ENCODE measurements around the gene PUM2. TPM values are rescaled to one million over a fixed set of nuclear protein-coding genes. Genes with fewer than 3 reads are reported as not detected.
A peak's percentile ranks its signal among the peaks of the same experiment; 100 is the strongest.

Gene PUM2
- total RNA-seq, 1 experiment from 2014 or later: 104 TPM

GRCh38 chr2:20304411-20304810 lies 46.2 kb downstream of the PUM2 start:
- Mint-ChIP-seq H3K27me3 (ENCODE audit: low read depth) (no peaks in the 10 kb centered on the region), H3K4me1 (peaks cover 7% of the 10 kb centered on the region; the same call in 1 of the 2 replicates), H3K9me3 (peaks cover 4% of the 10 kb centered on the region; the same call in 1 of the 2 replicates), H3K27ac (no peak overlapping the region), H3K4me3 (no peak overlapping the region), H3K36me3 (peaks cover 54% of the 10 kb centered on the region)
- ChIA-PET POLR2A (no interaction called here), CTCF (interaction anchor here (1.4 to 1.7 kb wide), 2 partner anchors 13 to 21 kb away, joined by 4 to 8 read pairs; no protein-coding TSS in a partner anchor)
- ATAC-seq: no peak
- no peak for DNase-seq (ENCODE audit: low spot score)
- TF ChIP-seq CTCF (IDR thresholded peaks at IDR 0.05): no peak
- TF ChIP-seq HMGXB4 (CRISPR knock-in tag; IDR thresholded peaks at IDR 0.05): no peak
- TF ChIP-seq FOXK1 (CRISPR knock-in tag; IDR thresholded peaks at IDR 0.05): no peak
- no peak for TF ChIP-seq ZNF121 (CRISPR knock-in tag; IDR thresholded peaks at IDR 0.05)
- TF ChIP-seq JAZF1 (CRISPR knock-in tag; IDR thresholded peaks at IDR 0.05): no peak
- no peak for TF ChIP-seq FOXP4 (CRISPR knock-in tag; IDR thresholded peaks at IDR 0.05)
- no peak for TF ChIP-seq GRHL2 (CRISPR knock-in tag; IDR thresholded peaks at IDR 0.05; ENCODE audit: insufficient replicate concordance, severe bottlenecking)
- no peak for TF ChIP-seq NR2C2 (CRISPR knock-in tag; IDR thresholded peaks at IDR 0.05)
- TF ChIP-seq, protein P1, sequence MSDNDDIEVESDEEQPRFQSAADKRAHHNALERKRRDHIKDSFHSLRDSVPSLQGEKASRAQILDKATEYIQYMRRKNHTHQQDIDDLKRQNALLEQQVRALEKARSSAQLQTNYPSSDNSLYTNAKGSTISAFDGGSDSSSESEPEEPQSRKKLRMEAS (CRISPR knock-in tag; IDR thresholded peaks at IDR 0.05): no peak
- TF ChIP-seq NFYB (CRISPR knock-in tag; conservative IDR thresholded peaks at IDR 0.05; ENCODE audit: low read depth): no peak
- TF ChIP-seq GABPB1 (CRISPR knock-in tag; IDR thresholded peaks at IDR 0.05): no peak
- TF ChIP-seq, protein P2, sequence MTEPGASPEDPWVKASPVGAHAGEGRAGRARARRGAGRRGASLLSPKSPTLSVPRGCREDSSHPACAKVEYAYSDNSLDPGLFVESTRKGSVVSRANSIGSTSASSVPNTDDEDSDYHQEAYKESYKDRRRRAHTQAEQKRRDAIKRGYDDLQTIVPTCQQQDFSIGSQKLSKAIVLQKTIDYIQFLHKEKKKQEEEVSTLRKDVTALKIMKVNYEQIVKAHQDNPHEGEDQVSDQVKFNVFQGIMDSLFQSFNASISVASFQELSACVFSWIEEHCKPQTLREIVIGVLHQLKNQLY (CRISPR knock-in tag; IDR thresholded peaks at IDR 0.05): no peak
- no peak for TF ChIP-seq ZNF138 (CRISPR knock-in tag; conservative IDR thresholded peaks at IDR 0.05)
- TF ChIP-seq, protein P3, sequence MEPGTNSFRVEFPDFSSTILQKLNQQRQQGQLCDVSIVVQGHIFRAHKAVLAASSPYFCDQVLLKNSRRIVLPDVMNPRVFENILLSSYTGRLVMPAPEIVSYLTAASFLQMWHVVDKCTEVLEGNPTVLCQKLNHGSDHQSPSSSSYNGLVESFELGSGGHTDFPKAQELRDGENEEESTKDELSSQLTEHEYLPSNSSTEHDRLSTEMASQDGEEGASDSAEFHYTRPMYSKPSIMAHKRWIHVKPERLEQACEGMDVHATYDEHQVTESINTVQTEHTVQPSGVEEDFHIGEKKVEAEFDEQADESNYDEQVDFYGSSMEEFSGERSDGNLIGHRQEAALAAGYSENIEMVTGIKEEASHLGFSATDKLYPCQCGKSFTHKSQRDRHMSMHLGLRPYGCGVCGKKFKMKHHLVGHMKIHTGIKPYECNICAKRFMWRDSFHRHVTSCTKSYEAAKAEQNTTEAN (CRISPR knock-in tag; IDR thresholded peaks at IDR 0.05): no peak
- no peak for TF ChIP-seq ZNF317 (CRISPR knock-in tag; IDR thresholded peaks at IDR 0.05; ENCODE audit: borderline replicate concordance, low read depth)
- no peak for TF ChIP-seq ZNF232 (CRISPR knock-in tag; IDR thresholded peaks at IDR 0.05)
- TF ChIP-seq NFE2L1 (CRISPR knock-in tag; IDR thresholded peaks at IDR 0.05): no peak
- no peak for TF ChIP-seq ESRRA (CRISPR knock-in tag; IDR thresholded peaks at IDR 0.05; ENCODE audit: borderline replicate concordance)

DNA sequence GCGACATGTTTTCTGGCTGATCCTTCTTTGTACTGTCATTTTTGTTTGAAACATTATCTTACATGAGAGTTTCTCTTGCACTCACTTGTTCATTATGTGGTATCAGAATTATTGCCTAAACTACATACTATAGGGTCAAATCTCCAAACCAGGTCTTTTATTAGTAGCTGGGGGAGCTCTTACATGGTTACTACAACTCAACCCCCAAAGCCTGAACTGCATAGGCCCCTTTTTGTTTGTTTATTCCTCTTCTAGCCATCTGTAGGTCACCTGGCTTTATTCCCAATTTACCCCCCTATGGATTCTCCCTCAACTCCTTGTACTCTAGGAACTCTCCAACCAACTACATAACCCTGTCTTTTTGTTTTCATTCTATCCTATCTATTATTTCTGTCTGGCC lies 46.7 kb downstream of the PUM2 start:
- H3K27ac Mint-ChIP-seq: peak overlapping the region; percentile 14
- H3K36me3 Mint-ChIP-seq: peaks cover 52% of the 10 kb centered on the region
- H3K27me3 Mint-ChIP-seq (ENCODE audit: low read depth): no peaks in the 10 kb centered on the region
- H3K9me3 Mint-ChIP-seq: peaks cover 4% of the 10 kb centered on the region; the same call in 1 of the 2 replicates
- no peak overlapping the region for H3K4me3 Mint-ChIP-seq
- POLR2A ChIA-PET: no interaction called here
- no peak for ATAC-seq
- TF ChIP-seq ZNF219 (CRISPR knock-in tag; IDR thresholded peaks at IDR 0.05; ENCODE audit: borderline replicate concordance): no peak
- peaks cover 7% of the 10 kb centered on the region; the same call in 1 of the 2 replicates for H3K4me1 Mint-ChIP-seq
- DNase-seq (ENCODE audit: low spot score): no peak
- CTCF ChIA-PET: interaction anchor here (1.4 kb wide), 1 partner anchor 13 kb away, joined by 8 read pairs; no protein-coding TSS in a partner anchor
